Progenitor cell of endocrine pancreas (in vitro differentiated cells): ENCODE results near the gene FEZ2. TPM values are rescaled to one million over a fixed set of nuclear protein-coding genes. Genes with fewer than 3 reads are reported as not detected.

Experiments used
- DNase-seq: peaks from one replicate; pipeline ENCODE4 v3.0.0; 2021; ENCODE audit warnings: low spot score; ENCODE audit not compliant: unreplicated experiment
- H3K27ac Mint-ChIP-seq: 2 replicates; pipeline ENCODE4 v1.8.0; 2021; ENCODE audit warnings: mild to moderate bottlenecking, moderate library complexity, mixed read lengths
- H3K27me3 Mint-ChIP-seq: 2 replicates; pipeline ENCODE4 v1.8.0; 2021; ENCODE audit warnings: mixed read lengths
- H3K36me3 Mint-ChIP-seq: 2 replicates; pipeline ENCODE4 v1.8.0; 2022; ENCODE audit warnings: mixed read lengths; ENCODE audit not compliant: insufficient read depth
- H3K4me1 Mint-ChIP-seq: 2 replicates; pipeline ENCODE4 v1.8.0; 2021; ENCODE audit warnings: low read depth, mixed read lengths
- H3K4me3 Mint-ChIP-seq: 2 replicates; pipeline ENCODE4 v1.8.0; 2021; ENCODE audit warnings: low read depth, mild to moderate bottlenecking, moderate library complexity, mixed read lengths
- H3K9me3 Mint-ChIP-seq: 2 replicates; pipeline ENCODE4 v1.8.0; 2021; ENCODE audit warnings: low read depth, mixed read lengths
- CTCF ChIP-seq: fragments of 200-600 bp; sonication (generic); IDR thresholded peaks from one replicate; pipeline ENCODE4 v1.5.0; 2021; ENCODE audit warnings: antibody characterized with exemption, mild to moderate bottlenecking; ENCODE audit not compliant: unreplicated experiment
- total RNA-seq: library from RNA; stranded (reverse); gene quantifications from 2 replicates; pipeline ENCODE4 v1.2.1, GENCODE V29; 2021

FEZ2 gene
- total RNA-seq, 1 donor from 2014 or later, result 28.7 TPM

- no peak overlapping the region for H3K4me3 Mint-ChIP-seq
- no peaks in the 10 kb centered on the region for H3K9me3 Mint-ChIP-seq
- no peak for DNase-seq
- H3K36me3 Mint-ChIP-seq, result peaks cover 8% of the 10 kb centered on the region
- no peak overlapping the region for H3K27ac Mint-ChIP-seq
- no peak for TF ChIP-seq CTCF
- H3K4me1 Mint-ChIP-seq, result no peaks in the 10 kb centered on the region
- H3K27me3 Mint-ChIP-seq, result no peaks in the 10 kb centered on the region
Measured at GRCh38 chr2:36535099-36535498, 62.9 kb downstream of the FEZ2 start.

DNA sequence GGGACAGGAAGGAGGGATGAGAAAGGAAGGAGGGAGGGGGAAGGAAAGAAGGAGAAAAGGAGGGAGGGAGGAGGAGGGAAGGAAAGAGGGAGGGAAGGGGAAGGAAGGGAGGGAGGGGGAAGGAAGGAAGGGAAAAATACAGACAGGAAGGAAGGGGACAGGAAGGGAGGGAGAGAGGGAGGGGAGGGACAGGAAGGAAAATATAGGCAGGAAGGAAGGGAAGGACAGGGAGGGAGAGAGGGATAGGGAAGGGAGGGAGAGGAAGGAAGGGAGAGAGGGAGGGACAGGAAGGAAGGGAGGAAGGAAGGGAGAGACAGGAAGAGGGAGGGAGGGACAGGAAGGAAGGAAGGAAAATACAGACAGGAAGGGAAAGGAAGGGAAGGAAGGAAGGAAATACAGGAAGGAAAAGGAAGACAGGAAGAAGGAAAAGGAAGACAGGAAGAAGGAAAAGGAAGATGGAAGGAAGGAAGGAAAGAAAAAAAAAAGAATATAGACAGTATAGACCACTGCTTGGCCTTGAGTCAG, 63.6 kb downstream of the FEZ2 start:
- H3K36me3 Mint-ChIP-seq, result peaks cover 8% of the 10 kb centered on the region
- H3K9me3 Mint-ChIP-seq, result no peaks in the 10 kb centered on the region
- no peak for TF ChIP-seq CTCF
- no peaks in the 10 kb centered on the region for H3K4me1 Mint-ChIP-seq
- no peak overlapping the region for H3K4me3 Mint-ChIP-seq
- no peak overlapping the region for H3K27ac Mint-ChIP-seq
- H3K27me3 Mint-ChIP-seq, result no peaks in the 10 kb centered on the region
- no peak for DNase-seq

DNA sequence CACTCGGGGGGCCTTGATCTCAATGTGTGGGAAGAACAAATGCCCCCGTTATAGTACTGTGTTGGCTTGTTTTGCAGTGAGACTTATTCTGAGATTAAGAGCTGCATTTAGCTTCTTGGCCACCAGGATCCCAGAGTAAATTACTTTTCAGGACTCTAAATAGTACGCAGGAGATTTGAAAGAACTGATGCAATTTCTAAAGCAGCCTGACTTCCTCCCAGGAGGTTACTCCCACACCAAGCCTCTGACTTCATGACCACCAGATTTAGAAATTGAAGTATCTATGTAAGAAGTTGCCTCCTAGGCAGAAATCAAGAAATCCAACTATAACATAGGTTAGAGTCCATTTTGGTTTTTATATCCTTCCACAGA, 67.0 kb downstream of the FEZ2 start:
- H3K27ac Mint-ChIP-seq, result no peak overlapping the region
- TF ChIP-seq CTCF, result peak; percentile 19
- peaks cover 5% of the 10 kb centered on the region for H3K4me1 Mint-ChIP-seq
- no peak overlapping the region for H3K4me3 Mint-ChIP-seq
- peaks cover 5% of the 10 kb centered on the region for H3K36me3 Mint-ChIP-seq
- H3K27me3 Mint-ChIP-seq, result no peaks in the 10 kb centered on the region
- no peaks in the 10 kb centered on the region for H3K9me3 Mint-ChIP-seq
- no peak for DNase-seq

DNA sequence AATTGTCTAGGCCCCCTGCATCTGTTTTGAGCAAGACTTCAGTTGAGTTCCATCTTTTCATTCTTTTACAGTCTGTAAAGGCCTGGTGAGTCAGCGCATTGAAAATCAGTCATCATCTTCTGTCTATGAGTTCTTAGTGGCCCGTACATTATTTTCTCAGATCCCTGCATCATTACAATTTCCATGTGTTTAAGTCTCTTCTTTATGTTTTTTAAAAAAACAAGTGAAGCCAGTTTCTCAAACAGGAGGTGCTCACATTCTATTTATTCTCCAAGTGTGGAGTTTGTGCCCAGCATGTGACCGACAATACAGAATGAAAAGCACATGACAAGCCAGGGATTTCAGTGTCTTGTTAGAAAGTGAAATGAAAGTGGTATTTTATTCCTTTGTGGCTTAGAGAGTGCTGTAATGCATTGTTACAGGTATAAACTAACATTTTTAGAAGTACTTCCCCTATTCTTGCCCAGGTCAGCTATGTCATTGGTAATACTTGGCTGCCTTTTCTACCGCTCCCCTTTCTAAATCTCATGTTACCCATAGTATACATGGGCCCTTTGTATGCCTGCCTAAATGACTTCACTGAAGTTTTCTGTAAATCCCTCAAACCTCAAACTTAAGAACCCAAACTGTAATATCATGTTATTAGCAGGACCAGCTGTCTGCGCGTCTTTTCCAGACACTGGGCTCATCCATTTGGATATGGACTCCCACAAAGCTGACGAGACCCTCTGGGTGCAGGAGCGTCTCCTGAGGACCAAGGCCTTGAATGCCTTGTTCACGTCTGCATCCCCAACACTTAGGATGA, 67.6 kb downstream of the FEZ2 start:
- H3K9me3 Mint-ChIP-seq, result no peaks in the 10 kb centered on the region
- H3K4me1 Mint-ChIP-seq, result peaks cover 5% of the 10 kb centered on the region
- no peak overlapping the region for H3K27ac Mint-ChIP-seq
- no peak overlapping the region for H3K4me3 Mint-ChIP-seq
- DNase-seq, result no peak
- peaks cover 5% of the 10 kb centered on the region for H3K36me3 Mint-ChIP-seq
- no peaks in the 10 kb centered on the region for H3K27me3 Mint-ChIP-seq
- no peak for TF ChIP-seq CTCF

DNA sequence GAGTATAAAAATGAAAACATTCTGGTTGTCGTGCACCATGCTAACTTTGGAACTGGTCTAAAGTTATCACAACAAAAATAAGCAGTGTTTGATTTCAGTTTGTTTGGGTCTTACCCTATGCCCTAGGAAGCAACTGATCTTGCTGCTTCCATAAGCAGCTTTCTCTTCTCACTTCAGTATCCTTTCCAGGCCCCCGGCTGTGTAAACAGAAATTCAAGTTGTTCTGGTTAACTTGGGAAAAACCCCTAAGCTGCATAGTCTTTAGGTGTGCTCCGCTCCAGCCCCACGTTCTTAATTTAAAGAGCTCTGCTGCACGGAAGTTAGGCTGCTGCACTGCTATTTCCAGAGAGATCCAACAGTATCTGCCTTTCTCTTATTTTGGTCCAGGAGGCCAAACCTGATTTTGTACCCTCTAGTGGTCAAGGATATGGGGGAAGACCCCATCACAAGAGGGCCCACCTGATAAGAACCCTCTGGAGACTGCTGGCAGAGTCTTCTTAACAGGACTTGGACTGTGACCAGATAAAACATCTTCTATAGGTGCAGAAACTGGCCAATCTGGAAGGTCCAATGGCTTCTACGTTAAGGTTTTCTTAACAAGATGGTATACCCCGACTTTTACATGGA, 69.1 kb downstream of the FEZ2 start:
- Mint-ChIP-seq H3K27me3 (no peaks in the 10 kb centered on the region), H3K4me1 (peaks cover 5% of the 10 kb centered on the region), H3K4me3 (no peak overlapping the region), H3K9me3 (no peaks in the 10 kb centered on the region), H3K27ac (no peak overlapping the region), H3K36me3 (peaks cover 5% of the 10 kb centered on the region)
- TF ChIP-seq CTCF, result no peak
- no peak for DNase-seq
